GM19372 (cell line): ENCODE data around the gene UQCRC2.
"Not testable (repeated sequence)": the region's sequence is repeated elsewhere in the genome, so short reads cannot be mapped to it uniquely, and the experiment has no call there.

Experiments used
- ATAC-seq: cut with Tn5 transposase; IDR thresholded peaks from one replicate; pipeline ENCODE4 v1.9.1; 2021; ENCODE audit warnings: mild to moderate bottlenecking, low read depth, moderate library complexity; ENCODE audit not compliant: unreplicated experiment

UQCRC2 gene

GRCh38 chr16:21952793-21953540 is at the start of gene UQCRC2:
Gene UQCRC2 (plus strand): TSS chr16:21953361. CDS start chr16:21953424, 63 bp downstream.
- ATAC-seq: peak; percentile 78

GRCh38 chr16:21932650-21933049 is 20.5 kb upstream of the UQCRC2 start:
- ATAC-seq: not testable (repeated sequence)

DNA sequence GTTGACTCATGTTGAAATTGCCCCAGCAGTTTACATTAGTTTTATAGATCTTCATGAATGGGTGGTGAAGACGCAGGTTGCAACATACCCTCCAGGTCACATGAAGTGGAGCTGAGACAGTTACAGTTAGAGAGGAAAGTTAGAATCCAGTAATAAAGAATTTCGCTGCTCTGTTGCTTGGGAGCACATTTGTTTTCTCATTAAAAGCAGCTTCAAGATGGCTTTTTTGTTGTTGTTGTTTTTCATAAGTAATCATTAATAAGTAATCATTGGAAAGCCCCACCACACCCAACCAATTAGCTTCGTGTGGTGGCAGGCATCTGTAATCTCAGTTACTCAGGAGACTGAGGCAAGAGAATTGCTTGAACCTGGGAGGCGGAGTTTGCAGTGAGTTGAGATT is 19.8 kb upstream of the UQCRC2 start:
- ATAC-seq: not testable (repeated sequence)

- not testable (repeated sequence) for ATAC-seq
Observed at GRCh38 chr16:21933790-21934189, 19.4 kb upstream of the UQCRC2 start.

DNA sequence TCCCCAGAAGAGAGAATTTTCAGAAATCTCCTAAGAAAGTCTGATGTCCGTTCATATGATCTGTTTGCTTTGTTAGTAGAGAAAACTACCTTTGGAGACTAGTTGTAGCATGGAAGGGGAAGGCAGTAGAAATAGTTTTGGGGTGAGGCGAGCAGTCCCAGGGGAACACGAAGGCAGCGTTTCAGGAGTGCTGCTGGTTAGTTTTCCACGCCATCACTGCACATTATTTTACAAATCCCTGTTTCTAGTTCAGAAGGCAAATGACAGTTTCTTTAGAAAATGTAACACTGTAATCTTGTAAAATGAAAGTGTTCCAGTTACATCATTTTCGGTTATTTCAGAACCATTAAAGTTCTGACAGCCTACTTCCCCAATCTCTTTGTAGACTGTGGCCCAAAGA is 16.9 kb upstream of the UQCRC2 start:
- ATAC-seq: not testable (repeated sequence)

DNA sequence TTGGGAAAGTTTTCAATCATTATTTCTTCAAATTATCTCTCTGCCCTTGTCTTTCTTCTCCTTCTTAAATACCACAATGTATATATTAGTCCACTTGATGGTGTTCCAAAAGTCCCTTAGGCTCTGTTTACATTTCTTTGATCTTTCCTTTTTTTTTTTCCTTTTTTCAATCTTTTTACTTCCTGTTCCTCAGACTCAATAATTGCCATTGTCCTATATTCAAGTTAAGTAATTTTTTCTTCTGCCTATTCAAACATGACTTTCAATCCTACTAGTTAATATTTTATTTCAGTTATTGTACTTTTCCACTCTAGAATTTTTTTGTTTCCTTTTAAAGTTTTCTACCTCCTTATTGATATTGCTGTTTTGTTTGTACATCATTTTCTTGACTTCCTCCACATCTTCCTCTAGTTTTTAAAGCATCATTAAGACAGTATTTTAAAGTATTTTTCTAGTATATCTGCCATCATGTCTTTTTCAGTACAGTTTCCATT is 15.8 kb upstream of the UQCRC2 start:
- no peak for ATAC-seq

DNA sequence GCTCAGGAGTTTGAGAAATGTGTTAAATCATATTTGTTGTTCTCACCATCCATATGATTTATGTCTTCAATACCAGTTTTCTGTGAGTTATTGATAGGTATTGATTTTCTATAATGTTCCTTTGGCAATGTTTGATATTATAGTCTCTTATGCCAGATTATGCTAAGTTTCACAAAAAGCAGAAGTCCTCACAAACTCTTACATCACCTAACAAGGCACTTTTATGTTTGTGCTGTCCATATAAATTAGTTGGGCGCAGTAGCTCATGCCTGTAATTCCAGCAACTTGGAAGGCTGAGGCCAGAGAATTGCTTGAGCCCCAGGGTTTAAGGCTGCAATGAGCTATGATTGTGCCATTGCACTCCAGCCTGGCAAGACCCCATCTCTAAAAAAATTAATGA is 12.6 kb upstream of the UQCRC2 start:
- ATAC-seq: no peak

- no peak for ATAC-seq
Observed at GRCh38 chr16:21943571-21943970, 9.6 kb upstream of the UQCRC2 start.

- ATAC-seq: no peak
Observed at GRCh38 chr16:21946889-21947635, 6.1 kb upstream of the UQCRC2 start.

- ATAC-seq: no peak
Observed at GRCh38 chr16:21949713-21950260, 3.4 kb upstream of the UQCRC2 start.

GRCh38 chr16:21950782-21951521 is 2.2 kb upstream of the UQCRC2 start:
- no peak for ATAC-seq

DNA sequence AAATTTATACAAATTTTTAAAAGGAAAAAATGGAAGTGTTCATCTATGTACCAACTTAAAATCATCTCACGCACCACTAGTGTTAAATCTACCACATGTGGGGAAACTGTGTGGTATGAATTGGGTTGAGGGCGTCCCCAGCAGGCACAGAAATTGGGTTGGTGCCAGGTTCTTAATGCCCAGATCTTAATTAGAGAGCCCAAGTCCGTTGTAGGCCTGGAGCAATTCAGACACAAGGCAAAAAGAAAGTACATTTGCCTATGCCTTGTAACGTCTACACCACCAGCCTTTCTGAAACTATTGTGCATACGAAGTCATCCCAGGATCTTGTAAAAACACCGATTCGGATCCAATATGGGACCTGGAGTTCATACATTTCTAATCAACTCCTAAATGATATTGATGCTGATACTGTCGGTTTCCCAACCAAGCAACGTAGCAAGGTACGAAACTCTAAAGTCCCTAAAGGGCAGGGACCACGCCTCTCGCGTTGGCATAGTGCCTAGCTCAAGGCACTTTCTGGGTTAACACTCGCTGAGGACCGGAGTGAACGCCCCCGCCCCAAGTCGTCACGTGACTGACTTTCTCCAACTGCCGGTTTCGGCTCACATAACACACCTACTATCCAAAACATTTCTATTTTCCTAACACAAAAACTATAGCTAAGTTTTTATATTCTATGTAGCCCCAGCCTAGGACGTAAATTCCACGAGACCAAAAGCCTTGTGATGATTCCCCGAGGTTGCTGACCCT is 945 bp upstream of the UQCRC2 start:
- ATAC-seq: peak; percentile 34

DNA sequence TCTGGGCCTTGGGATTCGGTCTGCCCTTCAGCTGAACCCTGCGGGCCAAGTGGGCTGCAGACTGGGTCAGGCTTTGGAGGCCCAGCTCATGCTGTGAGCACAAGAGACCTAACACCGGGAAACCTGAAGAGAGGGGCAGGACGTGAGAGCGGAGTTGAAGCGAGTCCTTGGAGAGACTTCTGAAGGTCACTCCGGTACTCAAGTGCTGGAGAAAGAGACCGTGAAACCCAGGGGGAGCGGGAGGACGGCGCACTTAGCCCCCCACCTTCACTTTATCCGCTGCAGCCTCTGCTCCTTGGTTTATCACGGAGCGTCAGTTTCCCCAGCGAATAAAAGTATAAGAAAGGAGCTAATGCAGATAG is 361 bp downstream of the UQCRC2 start:
- peak; percentile 22 for ATAC-seq

GRCh38 chr16:21957714-21958346 is 4.7 kb downstream of the UQCRC2 start:
- no peak for ATAC-seq

GRCh38 chr16:21959050-21959449 is 5.9 kb downstream of the UQCRC2 start:
- no peak for ATAC-seq

- ATAC-seq: no peak
Observed at GRCh38 chr16:21962475-21962874, 9.3 kb downstream of the UQCRC2 start.

DNA sequence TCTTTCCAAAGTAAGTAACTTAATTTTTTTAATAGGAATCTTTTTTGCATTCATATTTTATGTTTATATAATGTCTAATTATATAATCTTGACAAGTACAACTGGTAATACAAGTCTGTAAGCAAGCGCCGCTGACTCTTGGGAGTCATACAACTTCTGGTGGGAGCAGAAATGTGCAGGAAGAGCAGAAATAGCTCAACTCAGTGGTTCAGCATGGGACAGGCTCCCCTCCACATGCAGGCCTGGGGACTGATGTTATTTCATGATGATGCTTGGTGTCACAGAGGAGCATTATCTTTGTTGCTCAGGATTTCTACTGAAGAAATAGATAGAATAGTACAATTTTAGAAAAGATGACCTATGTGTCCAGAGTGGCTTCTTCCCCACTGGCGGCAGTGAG is 10.7 kb downstream of the UQCRC2 start:
- ATAC-seq: no peak

- ATAC-seq: no peak
Observed at GRCh38 chr16:21964353-21964752, 11.2 kb downstream of the UQCRC2 start.

DNA sequence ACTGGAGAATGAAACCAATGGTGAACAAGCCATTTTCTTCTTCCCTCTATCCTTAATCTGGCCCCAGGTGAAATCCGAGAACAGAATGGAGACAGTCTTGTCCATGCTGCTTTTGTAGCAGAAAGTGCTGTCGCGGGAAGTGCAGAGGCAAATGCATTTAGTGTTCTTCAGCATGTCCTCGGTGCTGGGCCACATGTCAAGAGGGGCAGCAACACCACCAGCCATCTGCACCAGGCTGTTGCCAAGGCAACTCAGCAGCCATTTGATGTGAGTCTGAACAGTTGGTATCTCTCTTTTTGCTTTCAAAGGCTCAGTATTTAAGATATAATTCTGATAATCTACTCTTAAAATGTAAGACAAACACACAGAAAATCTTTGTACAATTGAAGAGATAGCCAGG is 18.7 kb downstream of the UQCRC2 start:
- no peak for ATAC-seq

GRCh38 chr16:21973945-21974344 is 20.8 kb downstream of the UQCRC2 start:
- no peak for ATAC-seq
